ENCODE measurements around the gene HYDIN. TPM values are rescaled to one million over a fixed set of nuclear protein-coding genes. Genes with fewer than 3 reads are reported as not detected.

Gene HYDIN
- polyA plus RNA-seq, 1 of the 3 experiments (the other 2 are of a cell fraction) = 0.33 TPM

DNA sequence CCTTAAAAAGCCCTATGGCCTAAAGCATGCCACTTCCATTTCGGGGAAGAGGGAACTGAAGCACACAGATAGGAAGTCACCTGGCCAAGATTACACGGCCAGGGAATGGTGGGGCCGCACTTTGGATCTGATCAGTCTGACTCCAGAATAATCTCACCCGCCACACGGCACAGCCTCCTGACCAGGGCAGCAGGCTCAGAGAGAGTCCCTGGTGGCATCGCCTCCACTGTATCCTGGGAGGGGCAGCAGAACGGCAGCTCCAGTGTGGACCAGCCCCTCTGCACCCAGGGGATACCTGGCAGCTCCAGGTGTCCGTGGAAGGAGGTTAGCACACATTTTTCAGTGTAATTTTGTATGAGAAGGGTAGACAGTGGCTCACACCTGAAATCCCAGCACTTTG is 465.0 kb downstream of the HYDIN start:
- no peaks in the 10 kb centered on the region for H3K9me2 ChIP-seq
- POLR2A ChIA-PET = no interaction called here
- CTCF ChIA-PET = interaction anchor here (1.2 to 9.6 kb wide), 2 partner anchors 16 to 87 kb away, joined by 4 to 181 read pairs; partner anchors contain the start of gene MTSS2
- H3K36me3 ChIP-seq (replicated peaks in 1 of 2; ENCODE audit: control insufficient read depth in 1 of 2, insufficient read depth in 2 of 2, low read length in 1 of 2) = peaks cover 7 to 23% of the 10 kb centered on the region in 2 experiments
- H3K4me1 ChIP-seq (ENCODE audit: control insufficient read depth in 1 of 2, insufficient read depth in 2 of 2, low read depth in 1 of 2, low read length in 1 of 2) = peaks cover 4 to 10% of the 10 kb centered on the region in 2 experiments; a peak in 3 of 4 replicates
- no peaks in the 10 kb centered on the region for H3K9me3 ChIP-seq
- no peaks in the 10 kb centered on the region for H4K20me1 ChIP-seq (ENCODE audit: insufficient read depth)
- no peaks in the 10 kb centered on the region for H3K79me2 ChIP-seq (ENCODE audit: insufficient read depth)
- H3K27ac ChIP-seq (ENCODE audit: low read depth in 2 of 2, low read length in 1 of 2) = no peak overlapping the region
- no peak overlapping the region for H3K4me3 ChIP-seq (ENCODE audit: low read depth in 2 of 2, low read length in 1 of 2)
- no peak for DNase-seq
- TF ChIP-seq NFIC (IDR thresholded peaks at IDR 0.05; ENCODE audit: borderline replicate concordance) (no peak), FOSL2 (IDR thresholded peaks at IDR 0.05; ENCODE audit: borderline replicate concordance, low read depth) (no peak)
- H3K27me3 ChIP-seq (ENCODE audit: insufficient read depth) = no peaks in the 10 kb centered on the region
- H3K4me2 ChIP-seq = no peak overlapping the region
- WGBS (ENCODE audit: low lambda C conversion rate) = 100% methylated on average over 1 of the region's 8 CpGs
- no peak overlapping the region for H2AFZ ChIP-seq (ENCODE audit: low read depth)
- peaks cover 13% of the 10 kb centered on the region for H3F3A ChIP-seq (replicated peaks; ENCODE audit: insufficient read depth)
- no peak overlapping the region for H3K9ac ChIP-seq

DNA sequence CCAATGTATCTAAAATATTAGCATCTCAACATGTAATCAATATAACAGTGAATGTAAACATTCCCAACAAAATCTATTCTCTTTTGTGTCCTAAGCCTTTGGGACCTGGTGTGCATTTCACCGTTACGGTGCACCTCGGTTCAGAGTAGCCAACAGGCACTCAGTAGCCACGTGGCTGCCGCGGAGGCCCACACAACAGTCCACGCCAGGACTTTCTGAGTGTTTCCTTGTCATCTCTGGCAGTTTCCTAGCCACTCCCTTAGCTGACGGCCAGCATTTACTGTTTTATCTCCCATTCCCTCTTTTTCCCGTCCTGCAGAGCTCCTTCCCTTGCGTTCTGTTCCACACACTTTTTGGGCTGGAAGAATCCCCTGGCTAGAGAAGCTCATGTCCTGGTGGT is 465.9 kb downstream of the HYDIN start:
- no peak overlapping the region for H3K4me2 ChIP-seq
- 94% methylated on average over 10 of the region's 10 CpGs for WGBS (ENCODE audit: low lambda C conversion rate)
- TF ChIP-seq FOXJ3 (CRISPR knock-in tag; IDR thresholded peaks at IDR 0.05) = no peak
- no peak for TF ChIP-seq MXI1 (IDR thresholded peaks at IDR 0.05; ENCODE audit: low read depth, low read length)
- no peak for TF ChIP-seq CHD2 (IDR thresholded peaks at IDR 0.05; ENCODE audit: low read length, partially characterized antibody)
- TF ChIP-seq, protein P1, sequence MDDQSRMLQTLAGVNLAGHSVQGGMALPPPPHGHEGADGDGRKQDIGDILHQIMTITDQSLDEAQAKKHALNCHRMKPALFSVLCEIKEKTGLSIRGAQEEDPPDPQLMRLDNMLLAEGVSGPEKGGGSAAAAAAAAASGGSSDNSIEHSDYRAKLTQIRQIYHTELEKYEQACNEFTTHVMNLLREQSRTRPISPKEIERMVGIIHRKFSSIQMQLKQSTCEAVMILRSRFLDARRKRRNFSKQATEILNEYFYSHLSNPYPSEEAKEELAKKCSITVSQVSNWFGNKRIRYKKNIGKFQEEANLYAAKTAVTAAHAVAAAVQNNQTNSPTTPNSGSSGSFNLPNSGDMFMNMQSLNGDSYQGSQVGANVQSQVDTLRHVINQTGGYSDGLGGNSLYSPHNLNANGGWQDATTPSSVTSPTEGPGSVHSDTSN (IDR thresholded peaks at IDR 0.05) = no peak
- TF ChIP-seq, protein P2, sequence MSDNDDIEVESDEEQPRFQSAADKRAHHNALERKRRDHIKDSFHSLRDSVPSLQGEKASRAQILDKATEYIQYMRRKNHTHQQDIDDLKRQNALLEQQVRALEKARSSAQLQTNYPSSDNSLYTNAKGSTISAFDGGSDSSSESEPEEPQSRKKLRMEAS (IDR thresholded peaks at IDR 0.05; ENCODE audit: low read depth) = no peak
- TF ChIP-seq, protein P3, sequence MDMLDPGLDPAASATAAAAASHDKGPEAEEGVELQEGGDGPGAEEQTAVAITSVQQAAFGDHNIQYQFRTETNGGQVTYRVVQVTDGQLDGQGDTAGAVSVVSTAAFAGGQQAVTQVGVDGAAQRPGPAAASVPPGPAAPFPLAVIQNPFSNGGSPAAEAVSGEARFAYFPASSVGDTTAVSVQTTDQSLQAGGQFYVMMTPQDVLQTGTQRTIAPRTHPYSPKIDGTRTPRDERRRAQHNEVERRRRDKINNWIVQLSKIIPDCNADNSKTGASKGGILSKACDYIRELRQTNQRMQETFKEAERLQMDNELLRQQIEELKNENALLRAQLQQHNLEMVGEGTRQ (IDR thresholded peaks at IDR 0.05; ENCODE audit: borderline replicate concordance, low read depth, low read length) = no peak
- no peak for TF ChIP-seq EZH2phosphoT487 (IDR thresholded peaks at IDR 0.05; ENCODE audit: borderline replicate concordance, low read depth)
- no peak for TF ChIP-seq RCOR1 (IDR thresholded peaks at IDR 0.05; ENCODE audit: low read length)
- no peak overlapping the region for H3K27ac ChIP-seq (ENCODE audit: low read depth in 2 of 2, low read length in 1 of 2)
- no peaks in the 10 kb centered on the region for H3K9me3 ChIP-seq
- no peaks in the 10 kb centered on the region for H4K20me1 ChIP-seq (ENCODE audit: insufficient read depth)
- no peak overlapping the region for H3K9ac ChIP-seq
- peaks cover 7 to 18% of the 10 kb centered on the region in 2 experiments for H3K36me3 ChIP-seq (replicated peaks in 1 of 2; ENCODE audit: control insufficient read depth in 1 of 2, insufficient read depth in 2 of 2, low read length in 1 of 2)
- CTCF ChIA-PET = interaction anchor here (0.5 to 9.6 kb wide), 3 partner anchors 16 to 98 kb away, joined by 3 to 181 read pairs (median 4); partner anchors contain the start of gene MTSS2
- no peak overlapping the region for H2AFZ ChIP-seq (ENCODE audit: low read depth)
- peaks cover 20% of the 10 kb centered on the region for H3F3A ChIP-seq (replicated peaks; ENCODE audit: insufficient read depth)
- H3K9me2 ChIP-seq = no peaks in the 10 kb centered on the region
- H3K79me2 ChIP-seq (ENCODE audit: insufficient read depth) = no peaks in the 10 kb centered on the region
- H3K4me3 ChIP-seq (ENCODE audit: low read depth in 2 of 2, low read length in 1 of 2) = no peak overlapping the region
- no peaks in the 10 kb centered on the region for H3K27me3 ChIP-seq (ENCODE audit: insufficient read depth)
- POLR2A ChIA-PET = interaction anchor here (0.6 kb wide), 1 partner anchor 916 kb away, joined by 3 read pairs; no protein-coding TSS in a partner anchor
- no peak for DNase-seq
- peaks cover 4 to 18% of the 10 kb centered on the region in 2 experiments; a peak in 3 of 4 replicates for H3K4me1 ChIP-seq (ENCODE audit: control insufficient read depth in 1 of 2, insufficient read depth in 2 of 2, low read depth in 1 of 2, low read length in 1 of 2)
